ENCODE results near the gene SP3.

GRCh38 chr2:173969886-173970285 lies 4.7 kb upstream of the SP3 start:
- TF ChIP-seq HMBOX1 (IDR thresholded peaks at IDR 0.05) (no peak), CREB3 (tag; conservative IDR thresholded peaks at IDR 0.05; ENCODE audit: low read depth) (no peak), CTCF (IDR thresholded peaks at IDR 0.05 in 2 of 3, conservative IDR thresholded peaks at IDR 0.05 in 1 of 3; ENCODE audit: insufficient read depth in 2 of 3, low read depth in 1 of 3, low read length in 3 of 3) (no peak), SMC3 (conservative IDR thresholded peaks at IDR 0.05; ENCODE audit: insufficient read depth, low read depth, low read length) (no peak), MAX (CRISPR knock-in tag; IDR thresholded peaks at IDR 0.05) (no peak)

Measured in K562 (cell line).